K562 (cell line): Measurements from ENCODE around the gene SLC34A3. TPM values are rescaled to one million over a fixed set of nuclear protein-coding genes. Genes with fewer than 3 reads are reported as not detected.

Experiments used
- CC2D1A ChIP-seq: fragments of 450-650 bp; IDR thresholded peaks from 2 replicates; pipeline ENCODE4 v1.6.1; 2017; ENCODE audit warnings: mild to moderate bottlenecking
- E2F3 ChIP-seq: fragments of 250-450 bp; sonication (Bioruptor Pico); IDR thresholded peaks from 2 replicates; pipeline ENCODE4 v1.4.0; 2020; ENCODE audit warnings: mild to moderate bottlenecking
- EZH2 ChIP-seq: IDR thresholded peaks from 2 replicates; pipeline ENCODE4 v1.6.1; 2012; ENCODE audit warnings: low read depth, mild to moderate bottlenecking, inconsistent platforms, low read length, borderline replicate concordance
- GATAD2A ChIP-seq: fragments of 450-650 bp; IDR thresholded peaks from 2 replicates; pipeline ENCODE4 v1.6.1; 2017
- HMGN3 ChIP-seq: IDR thresholded peaks from 2 replicates; pipeline ENCODE4 v1.6.1; 2011; ENCODE audit warnings: borderline replicate concordance, low read depth, mild to moderate bottlenecking, mixed read lengths, low read length; ENCODE audit not compliant: insufficient read length; ENCODE audit errors: extremely low read depth
- POLR2AphosphoS2 ChIP-seq: IDR thresholded peaks from 2 replicates; pipeline ENCODE4 v1.6.1; 2012; ENCODE audit warnings: low read length, improper control_type of control experiment
- ZBTB9 ChIP-seq: fragments of 450-650 bp; formaldehyde crosslinking; IDR thresholded peaks from 2 replicates; pipeline ENCODE4 v1.4.0; 2020; ENCODE audit warnings: mild to moderate bottlenecking, moderate library complexity
- ZC3H11A ChIP-seq: IDR thresholded peaks from 2 replicates; pipeline ENCODE4 v1.6.1; 2012; ENCODE audit warnings: low read depth, low read length, improper control_type of control experiment
- ZNF41 ChIP-seq: fragments of 250-450 bp; sonication (Bioruptor Pico); conservative IDR thresholded peaks from 2 replicates; pipeline ENCODE4 v1.4.0; 2020; ENCODE audit warnings: mild to moderate bottlenecking
- polyA plus RNA-seq, 8 experiments: library from polyadenylated mRNA; depleted of rRNA in 4 of 8; stranded (reverse) in 5 of 8; unstranded in 3 of 8; fragments of >200 nt; fragmentation: Nextera tagmentation in 2 of 8; fragmentation: Illumina TruSeq in 1 of 8; extraction: Ambion mirVana in 2 of 8; extraction: Trizol in 1 of 8; gene quantifications; 2 replicates each; pipeline versions ENCODE4 v1.2.1 to v1.2.3, GENCODE V29; 2011 to 2014; ENCODE audit warnings: inconsistent platforms in 1 of 8, missing spikeins in 1 of 8
- total RNA-seq, 7 experiments: library from RNA; depleted of rRNA in 6 of 7; stranded (reverse); fragments of >200 nt in 6 of 7; fragmentation: Illumina TruSeq in 2 of 7; extraction: Trizol in 2 of 7; gene quantifications; 2 replicates each; pipeline versions ENCODE4 v1.2.1 to v1.2.3, GENCODE V29; 2011 to 2021; ENCODE audit warnings: low replicate concordance in 1 of 7
- TF ChIP-seq, protein P1 (sequence below), 3 experiments: IDR thresholded peaks in 2 of 3; conservative IDR thresholded peaks in 1 of 3; 2 replicates each; pipeline ENCODE4 v1.5.1; 2011 to 2012; ENCODE audit warnings: low read length in 3 of 3, mild to moderate bottlenecking in 3 of 3, control low read depth in 2 of 3, improper control_type of control experiment in 1 of 3, inconsistent platforms in 1 of 3, low read depth in 1 of 3, mixed read lengths in 1 of 3, moderate library complexity in 1 of 3; ENCODE audit not compliant: insufficient read depth in 2 of 3
- TF ChIP-seq, protein P2 (sequence below): fragments of 250-450 bp; sonication (Bioruptor Pico); IDR thresholded peaks from 2 replicates; pipeline ENCODE4 v1.4.0; 2020
- TF ChIP-seq, protein P3 (sequence below): fragments of 450-650 bp; IDR thresholded peaks from 2 replicates; pipeline ENCODE4 v1.7.0; 2016; ENCODE audit warnings: borderline replicate concordance
- TF ChIP-seq, protein P4 (sequence below): fragments of 450-650 bp; conservative IDR thresholded peaks from 2 replicates; pipeline ENCODE4 v1.6.1; 2016; ENCODE audit warnings: missing genetic modification characterization, low read depth, mild to moderate bottlenecking, missing compliant biosample characterization, moderate library complexity
- TF ChIP-seq, protein P5 (sequence below): fragments of 200-800 bp; sonication (Bioruptor generic); IDR thresholded peaks from 2 replicates; pipeline ENCODE4 v1.6.1; 2017; ENCODE audit warnings: missing genetic modification characterization, missing compliant biosample characterization

Gene SLC34A3
- total and polyA plus RNA-seq, 9 of the 15 experiments (the other 6 are each of a cell fraction or from before 2014, with no cell fraction given), result not detected

DNA sequence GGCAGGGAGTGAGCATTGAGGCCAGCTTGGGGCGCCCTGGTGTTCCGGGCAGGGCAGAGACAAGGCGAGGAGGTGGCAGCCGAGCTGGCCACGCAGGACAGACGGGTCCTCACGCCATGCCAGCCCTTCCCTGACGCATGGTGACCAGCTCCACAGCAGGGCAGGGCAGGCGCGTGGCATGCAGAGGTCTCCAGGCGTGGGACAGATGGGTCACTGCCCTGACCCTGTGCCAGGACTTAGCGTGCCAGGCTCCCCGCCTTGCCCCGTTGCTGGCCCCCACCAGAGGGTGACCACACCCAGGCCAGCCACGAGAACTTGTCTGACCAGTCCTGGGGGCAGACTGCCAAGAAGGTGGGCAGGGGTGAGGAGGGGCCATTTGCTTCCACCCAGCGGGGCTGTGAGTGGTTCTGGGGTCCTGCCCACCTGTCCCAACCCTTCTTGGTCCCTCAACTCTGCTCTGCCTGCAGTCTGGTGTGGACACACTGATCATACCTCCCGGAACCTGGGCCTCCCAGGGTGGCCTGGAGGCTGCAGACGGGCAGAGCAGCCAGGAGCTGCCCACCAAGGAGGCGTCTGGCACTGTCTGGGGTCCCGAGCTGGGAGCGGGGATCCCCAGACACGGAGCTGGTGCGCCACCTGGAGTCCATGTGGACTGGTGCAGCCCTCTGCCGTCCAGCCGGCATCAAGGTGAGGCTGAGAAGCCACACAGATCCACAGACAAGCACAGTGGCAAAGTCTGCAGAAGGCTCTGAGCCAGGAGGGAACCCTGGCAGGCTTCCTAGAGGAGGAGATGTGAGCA, 3.4 kb upstream of the SLC34A3 start, which contains the start of gene RNF224 (continued):
- TF ChIP-seq, protein P1, sequence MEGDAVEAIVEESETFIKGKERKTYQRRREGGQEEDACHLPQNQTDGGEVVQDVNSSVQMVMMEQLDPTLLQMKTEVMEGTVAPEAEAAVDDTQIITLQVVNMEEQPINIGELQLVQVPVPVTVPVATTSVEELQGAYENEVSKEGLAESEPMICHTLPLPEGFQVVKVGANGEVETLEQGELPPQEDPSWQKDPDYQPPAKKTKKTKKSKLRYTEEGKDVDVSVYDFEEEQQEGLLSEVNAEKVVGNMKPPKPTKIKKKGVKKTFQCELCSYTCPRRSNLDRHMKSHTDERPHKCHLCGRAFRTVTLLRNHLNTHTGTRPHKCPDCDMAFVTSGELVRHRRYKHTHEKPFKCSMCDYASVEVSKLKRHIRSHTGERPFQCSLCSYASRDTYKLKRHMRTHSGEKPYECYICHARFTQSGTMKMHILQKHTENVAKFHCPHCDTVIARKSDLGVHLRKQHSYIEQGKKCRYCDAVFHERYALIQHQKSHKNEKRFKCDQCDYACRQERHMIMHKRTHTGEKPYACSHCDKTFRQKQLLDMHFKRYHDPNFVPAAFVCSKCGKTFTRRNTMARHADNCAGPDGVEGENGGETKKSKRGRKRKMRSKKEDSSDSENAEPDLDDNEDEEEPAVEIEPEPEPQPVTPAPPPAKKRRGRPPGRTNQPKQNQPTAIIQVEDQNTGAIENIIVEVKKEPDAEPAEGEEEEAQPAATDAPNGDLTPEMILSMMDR (IDR thresholded peaks at IDR 0.05 in 2 of 3, conservative IDR thresholded peaks at IDR 0.05 in 1 of 3; ENCODE audit: insufficient read depth in 2 of 3, low read depth in 1 of 3, low read length in 3 of 3), result peak; percentile 96 to 97 (median 96)
- TF ChIP-seq, protein P2, sequence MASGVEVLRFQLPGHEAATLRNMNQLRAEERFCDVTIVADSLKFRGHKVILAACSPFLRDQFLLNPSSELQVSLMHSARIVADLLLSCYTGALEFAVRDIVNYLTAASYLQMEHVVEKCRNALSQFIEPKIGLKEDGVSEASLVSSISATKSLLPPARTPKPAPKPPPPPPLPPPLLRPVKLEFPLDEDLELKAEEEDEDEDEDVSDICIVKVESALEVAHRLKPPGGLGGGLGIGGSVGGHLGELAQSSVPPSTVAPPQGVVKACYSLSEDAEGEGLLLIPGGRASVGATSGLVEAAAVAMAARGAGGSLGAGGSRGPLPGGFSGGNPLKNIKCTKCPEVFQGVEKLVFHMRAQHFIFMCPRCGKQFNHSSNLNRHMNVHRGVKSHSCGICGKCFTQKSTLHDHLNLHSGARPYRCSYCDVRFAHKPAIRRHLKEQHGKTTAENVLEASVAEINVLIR (CRISPR knock-in tag), result no peak
- TF ChIP-seq GATAD2A, result no peak
- TF ChIP-seq, protein P3, sequence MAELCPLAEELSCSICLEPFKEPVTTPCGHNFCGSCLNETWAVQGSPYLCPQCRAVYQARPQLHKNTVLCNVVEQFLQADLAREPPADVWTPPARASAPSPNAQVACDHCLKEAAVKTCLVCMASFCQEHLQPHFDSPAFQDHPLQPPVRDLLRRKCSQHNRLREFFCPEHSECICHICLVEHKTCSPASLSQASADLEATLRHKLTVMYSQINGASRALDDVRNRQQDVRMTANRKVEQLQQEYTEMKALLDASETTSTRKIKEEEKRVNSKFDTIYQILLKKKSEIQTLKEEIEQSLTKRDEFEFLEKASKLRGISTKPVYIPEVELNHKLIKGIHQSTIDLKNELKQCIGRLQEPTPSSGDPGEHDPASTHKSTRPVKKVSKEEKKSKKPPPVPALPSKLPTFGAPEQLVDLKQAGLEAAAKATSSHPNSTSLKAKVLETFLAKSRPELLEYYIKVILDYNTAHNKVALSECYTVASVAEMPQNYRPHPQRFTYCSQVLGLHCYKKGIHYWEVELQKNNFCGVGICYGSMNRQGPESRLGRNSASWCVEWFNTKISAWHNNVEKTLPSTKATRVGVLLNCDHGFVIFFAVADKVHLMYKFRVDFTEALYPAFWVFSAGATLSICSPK, result no peak
- no peak for TF ChIP-seq POLR2AphosphoS2
- TF ChIP-seq ZNF41 (CRISPR knock-in tag), result no peak
- peak; percentile 60 for TF ChIP-seq HMGN3
- TF ChIP-seq, protein P4, sequence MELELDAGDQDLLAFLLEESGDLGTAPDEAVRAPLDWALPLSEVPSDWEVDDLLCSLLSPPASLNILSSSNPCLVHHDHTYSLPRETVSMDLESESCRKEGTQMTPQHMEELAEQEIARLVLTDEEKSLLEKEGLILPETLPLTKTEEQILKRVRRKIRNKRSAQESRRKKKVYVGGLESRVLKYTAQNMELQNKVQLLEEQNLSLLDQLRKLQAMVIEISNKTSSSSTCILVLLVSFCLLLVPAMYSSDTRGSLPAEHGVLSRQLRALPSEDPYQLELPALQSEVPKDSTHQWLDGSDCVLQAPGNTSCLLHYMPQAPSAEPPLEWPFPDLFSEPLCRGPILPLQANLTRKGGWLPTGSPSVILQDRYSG (tag), result no peak
- TF ChIP-seq CC2D1A, result peak; percentile 85
- TF ChIP-seq EZH2, result no peak
- TF ChIP-seq ZBTB9 (CRISPR knock-in tag), result peak; percentile 89; the same call in 1 of the 2 replicates
- no peak for TF ChIP-seq ZC3H11A
- TF ChIP-seq, protein P5, sequence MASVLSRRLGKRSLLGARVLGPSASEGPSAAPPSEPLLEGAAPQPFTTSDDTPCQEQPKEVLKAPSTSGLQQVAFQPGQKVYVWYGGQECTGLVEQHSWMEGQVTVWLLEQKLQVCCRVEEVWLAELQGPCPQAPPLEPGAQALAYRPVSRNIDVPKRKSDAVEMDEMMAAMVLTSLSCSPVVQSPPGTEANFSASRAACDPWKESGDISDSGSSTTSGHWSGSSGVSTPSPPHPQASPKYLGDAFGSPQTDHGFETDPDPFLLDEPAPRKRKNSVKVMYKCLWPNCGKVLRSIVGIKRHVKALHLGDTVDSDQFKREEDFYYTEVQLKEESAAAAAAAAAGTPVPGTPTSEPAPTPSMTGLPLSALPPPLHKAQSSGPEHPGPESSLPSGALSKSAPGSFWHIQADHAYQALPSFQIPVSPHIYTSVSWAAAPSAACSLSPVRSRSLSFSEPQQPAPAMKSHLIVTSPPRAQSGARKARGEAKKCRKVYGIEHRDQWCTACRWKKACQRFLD, result no peak
- no peak for TF ChIP-seq E2F3 (CRISPR knock-in tag)
